RPMI7951 (cell line): ENCODE measurements around the gene MAN2A2. TPM values are rescaled to one million over a fixed set of nuclear protein-coding genes. Genes with fewer than 3 reads are reported as not detected.
"Not testable (repeated sequence)": the region's sequence is repeated elsewhere in the genome, so short reads cannot be mapped to it uniquely, and the experiment has no call there.

Experiments used
- DNase-seq: peaks from one replicate; pipeline ENCODE4 v3.0.0-alpha.2; 2012; ENCODE audit warnings: low read depth
- total RNA-seq: library from RNA; depleted of rRNA; stranded (reverse); fragments of >200 nt; shearing (Covaris generic); gene quantifications from 2 replicates; pipeline ENCODE4 v1.2.3, GENCODE V29; 2014

The MAN2A2 gene
- total RNA-seq, 1 experiment from 2014 or later = 6.5 TPM

GRCh38 chr15:90918034-90918788, 15.1 kb downstream of the MAN2A2 start:
- no peak for DNase-seq

- DNase-seq = no peak
These were observed 15.7 kb downstream of the MAN2A2 start for GRCh38 chr15:90918835-90919234.

DNA sequence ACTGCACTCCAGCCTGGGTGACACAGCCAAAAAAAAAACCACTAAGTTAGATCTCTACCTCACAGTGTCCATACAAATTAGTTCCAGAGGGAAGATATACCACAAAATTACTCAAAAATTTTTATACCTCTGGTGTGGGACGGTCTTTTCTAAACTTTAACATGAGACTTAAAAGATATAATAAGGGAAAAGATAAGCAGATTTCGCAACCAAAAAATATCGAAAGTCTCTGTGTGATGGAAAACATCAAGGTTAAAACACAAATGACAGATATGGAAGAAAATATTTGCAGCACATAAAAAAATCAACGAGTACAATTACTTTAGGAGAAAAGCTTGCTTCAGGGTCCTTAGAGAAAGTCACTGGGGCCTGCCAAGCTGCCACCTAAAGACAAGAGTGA, 18.8 kb downstream of the MAN2A2 start:
- DNase-seq = no peak

- not testable (repeated sequence) for DNase-seq
These were observed 19.7 kb downstream of the MAN2A2 start for GRCh38 chr15:90922712-90923322.

- no peak for DNase-seq
These were observed 21.3 kb downstream of the MAN2A2 start for GRCh38 chr15:90924375-90924774.

- not testable (repeated sequence) for DNase-seq
These were observed 23.7 kb downstream of the MAN2A2 start for GRCh38 chr15:90926766-90927165.

GRCh38 chr15:90928106-90928505, 25.0 kb downstream of the MAN2A2 start:
- DNase-seq = not testable (repeated sequence)

GRCh38 chr15:90929246-90930019, 26.3 kb downstream of the MAN2A2 start:
- no peak for DNase-seq

DNA sequence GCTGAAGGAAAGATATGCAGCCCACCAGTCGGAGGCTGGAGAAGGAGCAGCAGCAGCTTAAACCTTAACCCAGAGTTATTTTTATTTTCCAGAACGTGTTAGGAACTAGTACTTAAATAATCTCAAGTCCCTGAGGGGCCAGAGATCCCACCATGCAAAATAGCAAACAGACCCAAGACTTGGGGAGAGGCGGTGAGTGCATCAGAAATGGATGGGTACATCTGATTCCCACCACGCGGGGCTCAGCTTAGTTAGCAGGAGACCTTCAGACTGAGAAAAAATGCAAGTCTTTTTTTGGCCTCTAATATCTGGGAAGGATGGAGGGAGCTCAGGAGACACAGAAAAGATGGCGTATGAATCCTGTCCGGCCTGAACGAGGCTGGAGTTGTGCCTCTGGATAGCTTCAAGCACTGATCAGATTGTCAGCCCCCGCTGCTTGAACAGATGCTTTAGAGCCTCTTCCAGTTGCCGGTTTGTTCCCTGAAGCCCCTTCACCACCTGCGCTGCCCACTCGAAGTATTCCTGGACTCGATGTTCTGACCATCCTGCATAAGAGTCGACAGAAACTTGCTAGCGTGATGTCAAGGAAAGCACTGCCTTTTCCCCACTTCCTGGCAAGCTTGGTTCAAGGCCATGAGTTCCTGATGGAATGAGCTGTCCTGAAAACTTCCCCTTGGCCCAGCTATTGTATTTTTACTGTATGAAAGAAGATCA, 27.9 kb downstream of the MAN2A2 start:
- no peak for DNase-seq

DNA sequence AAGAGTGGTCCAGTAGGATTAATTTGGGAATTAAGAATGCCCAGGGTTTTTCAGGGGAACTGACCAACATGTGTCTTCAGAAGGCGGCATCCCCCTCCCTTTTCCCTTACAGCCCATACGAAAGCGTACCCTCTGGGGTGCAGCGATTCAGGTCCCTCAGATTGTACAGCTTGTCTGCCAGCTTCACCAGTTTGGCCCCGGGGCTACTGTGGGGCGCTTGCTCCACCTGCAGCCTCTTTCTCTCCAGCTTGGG, 28.4 kb downstream of the MAN2A2 start:
- DNase-seq = no peak

GRCh38 chr15:90931828-90932659, 28.9 kb downstream of the MAN2A2 start, which contains the start of gene HDDC3:
Gene HDDC3, minus strand, starts transcription at chr15:90932549. Its CDS starts 9 bp downstream, at chr15:90932540.
- peak; percentile 82 for DNase-seq

DNA sequence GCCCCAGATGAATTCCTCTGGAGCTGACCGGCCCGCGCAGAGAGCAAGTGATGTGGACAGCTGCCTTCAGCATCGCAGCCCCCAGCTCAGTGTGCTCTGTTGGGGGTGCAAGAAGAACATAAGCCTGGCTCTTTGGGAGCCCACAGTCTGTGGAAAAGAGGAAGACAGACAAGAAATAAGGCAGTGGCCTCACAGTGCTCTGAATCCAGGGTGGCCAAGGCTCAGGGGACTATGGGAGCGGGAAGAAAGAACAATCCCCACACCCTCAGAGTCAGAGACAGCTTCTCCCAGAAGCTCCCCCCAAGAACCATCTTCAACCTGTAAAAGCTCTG, 29.5 kb downstream of the MAN2A2 start:
- DNase-seq = no peak

DNA sequence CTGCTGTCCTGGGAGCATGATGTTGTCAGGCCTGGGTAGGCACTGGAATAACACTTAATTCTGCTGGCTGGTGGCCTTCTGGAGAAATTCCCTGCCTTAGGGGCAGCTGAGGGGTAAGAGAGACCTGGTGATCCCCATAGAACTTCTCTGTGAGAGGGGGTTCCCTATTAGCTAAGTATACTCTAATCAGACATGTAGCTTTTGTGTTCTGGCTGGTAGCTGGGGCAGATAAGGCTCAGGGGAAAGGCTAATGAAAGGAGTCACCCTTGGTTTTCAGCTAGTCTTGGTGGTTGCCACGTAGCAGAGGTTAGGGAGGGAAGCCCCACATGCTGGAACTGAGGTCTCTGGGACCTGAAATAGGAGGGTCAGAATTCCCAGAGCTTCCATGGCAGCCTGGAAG, 30.2 kb downstream of the MAN2A2 start:
- no peak for DNase-seq

DNA sequence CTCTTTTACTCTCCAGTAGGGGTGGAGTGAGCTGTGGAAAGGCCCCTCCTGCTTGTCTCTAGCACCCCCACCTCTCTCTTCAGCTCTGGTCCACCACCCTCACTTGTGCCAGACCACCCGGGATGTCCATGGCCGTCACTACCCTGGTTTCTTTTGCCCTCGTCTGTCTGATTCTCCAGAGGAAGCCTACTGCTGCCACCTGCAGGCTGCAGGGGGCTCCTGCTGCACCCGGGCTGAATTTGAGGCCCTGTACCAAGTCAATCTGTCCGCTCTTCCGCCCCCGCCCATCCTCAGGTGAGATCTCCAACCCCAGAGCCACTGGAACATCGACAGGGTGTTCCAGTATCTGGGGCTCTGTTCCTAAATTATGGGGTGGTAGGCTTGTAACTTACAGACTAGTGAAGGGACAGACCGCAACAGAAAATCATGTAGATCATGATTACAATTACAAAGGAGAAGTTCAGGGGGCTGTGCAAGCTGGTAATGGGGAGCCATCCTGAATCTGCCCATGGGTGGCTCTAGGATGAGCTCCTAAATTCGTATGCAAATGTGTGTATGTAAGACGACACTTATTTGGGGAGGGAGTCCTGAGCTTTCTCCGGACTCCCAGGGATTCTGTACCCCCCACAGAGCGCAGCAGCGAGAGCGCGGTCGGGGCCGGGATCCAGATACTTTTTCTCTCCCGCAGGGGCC, 31.3 kb downstream of the MAN2A2 start:
- peak; percentile 81 for DNase-seq

DNA sequence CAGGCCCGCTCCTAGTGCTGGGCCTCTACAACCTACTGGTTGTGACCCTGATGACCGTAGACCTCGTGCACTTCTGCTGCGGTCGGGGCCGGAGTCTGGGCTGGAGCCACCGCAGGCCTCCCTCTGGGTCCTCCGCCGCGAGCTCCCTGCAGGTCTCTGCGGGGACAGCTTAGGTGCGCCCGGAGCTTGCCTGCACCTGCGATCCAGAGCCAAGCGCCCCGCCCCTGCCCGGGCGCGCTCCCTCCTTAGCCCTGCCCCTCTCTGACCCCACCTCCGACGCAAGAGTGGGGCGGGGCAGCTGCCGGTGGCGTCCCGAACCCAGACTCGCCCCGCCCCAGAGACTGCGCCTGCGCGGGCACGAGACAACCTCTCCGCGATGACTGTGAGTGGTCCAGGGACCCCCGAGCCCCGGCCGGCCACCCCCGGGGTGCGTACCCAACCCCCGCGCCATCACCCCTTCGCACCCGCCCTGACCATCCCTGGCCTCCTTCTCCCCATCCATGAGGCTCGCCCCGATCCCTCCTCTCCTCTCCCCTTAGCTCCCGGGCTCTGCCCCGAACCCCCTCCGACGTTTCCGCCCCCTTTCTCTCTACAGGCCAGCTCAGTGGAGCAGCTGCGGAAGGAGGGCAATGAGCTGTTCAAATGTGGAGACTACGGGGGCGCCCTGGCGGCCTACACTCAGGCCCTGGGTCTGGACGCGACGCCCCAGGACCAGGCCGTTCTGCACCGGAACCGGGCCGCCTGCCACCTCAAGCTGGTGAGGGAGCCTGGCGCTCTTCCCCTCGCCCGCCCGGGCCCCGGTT, 32.0 kb downstream of the MAN2A2 start, which contains the start of gene UNC45A:
TSS of gene UNC45A (plus strand) at position 337 of the 803 bp plus-strand sequence. CDS start at position 377, 40 bp downstream.
- DNase-seq = peak; percentile 80

GRCh38 chr15:90936823-90937222, 33.7 kb downstream of the MAN2A2 start:
- DNase-seq = no peak

DNA sequence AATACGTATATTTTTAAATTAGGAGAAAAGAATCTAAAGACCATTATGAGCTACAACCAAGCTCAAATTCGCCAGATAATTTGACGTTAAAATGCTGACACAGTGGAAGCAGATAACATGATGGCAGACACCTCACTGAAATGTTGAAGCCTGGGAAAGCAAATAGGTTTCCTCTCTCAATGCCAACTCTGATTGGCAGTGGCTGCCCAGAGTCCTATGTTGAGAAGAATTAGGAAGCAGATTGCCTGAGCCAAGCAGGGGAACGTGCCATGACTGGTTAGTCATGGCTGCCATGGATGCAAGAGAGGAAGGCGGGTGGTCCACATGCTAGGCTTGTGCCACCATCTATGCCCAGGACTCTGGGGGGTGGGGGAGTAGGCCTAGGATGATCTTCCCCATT, 35.2 kb downstream of the MAN2A2 start:
- no peak for DNase-seq

DNA sequence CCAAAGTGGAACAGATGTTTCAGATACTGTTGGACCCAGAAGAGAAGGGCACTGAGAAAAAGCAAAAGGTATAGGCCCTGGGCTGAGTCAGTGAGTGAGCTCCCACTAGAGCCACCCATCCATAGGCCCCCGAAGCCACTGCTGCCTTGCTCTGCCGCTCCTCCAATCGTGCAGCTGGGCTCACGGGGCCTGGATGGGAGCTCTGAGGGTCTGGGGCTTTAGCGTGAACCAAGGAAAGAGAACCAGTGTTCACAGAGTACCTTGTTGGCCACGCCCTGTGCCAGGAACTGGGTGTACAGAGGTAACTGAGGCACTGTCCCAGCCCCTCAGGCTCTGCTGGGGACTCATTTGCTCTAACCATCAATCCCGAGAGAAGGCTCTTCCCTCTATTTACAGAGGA, 36.7 kb downstream of the MAN2A2 start:
- DNase-seq = no peak

GRCh38 chr15:90941038-90941437, 37.9 kb downstream of the MAN2A2 start:
- DNase-seq = no peak
